Ovary (tissue), 9 donors: Measurements from ENCODE around the gene C2orf81. TPM values are rescaled to one million over a fixed set of nuclear protein-coding genes. Genes with fewer than 3 reads are reported as not detected.

Experiments
- DNase-seq, 5 donors: peaks; one replicate each; pipeline ENCODE4 v3.0.0-alpha.2; 2019 to 2020
- H3K27ac ChIP-seq, 2 donors: fragments of 200-600 bp; one replicate each; pipeline versions ENCODE4 v1.5.1 to v1.8.0; 2019 to 2022
- H3K27me3 ChIP-seq: fragments of 200-600 bp; one replicate; pipeline ENCODE4 v1.8.0; 2022
- H3K36me3 ChIP-seq: fragments of 200-600 bp; sonication (generic); one replicate; pipeline ENCODE4 v1.5.1; 2019
- H3K4me1 ChIP-seq: one replicate; pipeline ENCODE4 v1.8.1; 2013; ENCODE audit warnings: mild to moderate bottlenecking, moderate library complexity; ENCODE audit not compliant: insufficient read depth
- H3K4me3 ChIP-seq: fragments of 200-600 bp; sonication (generic); one replicate; pipeline ENCODE4 v1.5.1; 2017
- H3K9me3 ChIP-seq, 2 donors: fragments of 200-600 bp in 1 of 2; sonication (generic) in 1 of 2; one replicate each; pipeline versions ENCODE4 v1.5.1 to v1.8.1; 2013 to 2019; ENCODE audit warnings: mild to moderate bottlenecking in 1 of 2, moderate library complexity in 1 of 2
- CTCF ChIP-seq, 3 donors: fragments of 450-650 bp in 2 of 3; fragments of 200-600 bp in 1 of 3; IDR thresholded peaks; one replicate each; pipeline versions ENCODE4 v1.5.1 to v1.8.0; 2016 to 2022; ENCODE audit warnings: antibody characterized with exemption in 3 of 3, mild to moderate bottlenecking in 1 of 3
- EP300 ChIP-seq: sonication (generic); formaldehyde crosslinking; IDR thresholded peaks from one replicate; pipeline ENCODE4 v1.6.1; 2017; ENCODE audit warnings: antibody characterized with exemption
- POLR2A ChIP-seq: fragments of 450-650 bp; IDR thresholded peaks from one replicate; pipeline ENCODE4 v1.6.1; 2017; ENCODE audit warnings: antibody characterized with exemption, mild to moderate bottlenecking, moderate library complexity
- WGBS, 3 donors: extraction: QIAGEN DNeasy Blood & Tissue Kit in 1 of 3; methylation state at CpG; one replicate each; pipeline versions ENCODE4 v1.1.5 to v1.1.7; 2013 to 2017; 5-methylcytosine and 5-hydroxymethylcytosine counted together
- intact Hi-C, 4 donors: fragments of 100-400 bp; cut with DNase I; formaldehyde crosslinking; loops; one replicate each; pipeline versions ENCODE4 v1.11.0 to v1.15.1; 2022 to 2023
- polyA plus RNA-seq, 2 donors: library from polyadenylated mRNA; stranded (reverse); fragments of 200-250 nt in 1 of 2; fragments of 350-450 nt in 1 of 2; fragmentation: Illumina TruSeq in 1 of 2; extraction: RNeasy Lipid Tissue Mini Kit (QIAGEN cat#74804) in 1 of 2; gene quantifications; one replicate each; pipeline ENCODE4 v1.2.3, GENCODE V29; 2013 to 2014
- total RNA-seq, 7 donors: library from RNA; depleted of rRNA in 2 of 7; stranded (reverse); fragments of >200 nt in 2 of 7; fragmentation: NEBNext Ultra II Directional in 3 of 7; extraction: Animal tissue kit (Norgen Biotek cat#: 25700) in 3 of 7; gene quantifications; one replicate each; pipeline versions ENCODE4 v1.1.0 to v1.2.4, GENCODE V29; 2016 to 2023
- donor health status: DM: no; HTN: no; CAD: no; lungs with moderate emphysema.
- donor health status: DM: no; HTN: no; CAD: no.
- donor health status: Bipolar disorder and iron deficiency.
- donor health status: DM: yes; HTN: yes; CAD: no.
- donor health status: DM: no; HTN: no; CAD: no.
- donor health status: DM: yes; HTN: yes; CAD: no.

Gene C2orf81
- total and polyA plus RNA-seq, 9 donors = 0.85 to 9.9 (median 4.5) TPM

GRCh38 chr2:74430502-74430901, 9.1 kb upstream of the C2orf81 start:
- 81 to 90% (median 82%) methylated on average over 11 of the region's 11 CpGs for WGBS, 3 donors
- DNase-seq = no peak
- Histone ChIP-seq H3K27ac (no peak overlapping the region), H3K36me3 (no peaks in the 10 kb centered on the region), H3K27me3 (no peaks in the 10 kb centered on the region), H3K4me1 (no peaks in the 10 kb centered on the region), H3K9me3 (no peaks in the 10 kb centered on the region), H3K4me3 (no peak overlapping the region)
- intact Hi-C loops = no loop called here
- TF ChIP-seq POLR2A (no peak), EP300 (no peak), CTCF (IDR thresholded peaks at IDR 0.05) (no peak)

GRCh38 chr2:74429487-74430451, 8.3 kb upstream of the C2orf81 start:
- DNase-seq = no peak
- intact Hi-C loops = no loop called here
- TF ChIP-seq EP300 (no peak), CTCF (IDR thresholded peaks at IDR 0.05) (no peak), POLR2A (no peak)
- Histone ChIP-seq H3K36me3 (no peaks in the 10 kb centered on the region), H3K27ac (no peak overlapping the region), H3K4me1 (no peaks in the 10 kb centered on the region), H3K4me3 (no peak overlapping the region), H3K27me3 (no peaks in the 10 kb centered on the region), H3K9me3 (no peaks in the 10 kb centered on the region)
- 80 to 83% (median 82%) methylated on average over 18 of the region's 18 CpGs for WGBS, 3 donors

GRCh38 chr2:74428675-74429074, 7.3 kb upstream of the C2orf81 start:
- no peak overlapping the region for H3K27ac ChIP-seq
- H3K4me3 ChIP-seq = no peak overlapping the region
- no peak for DNase-seq
- TF ChIP-seq POLR2A (no peak), CTCF (IDR thresholded peaks at IDR 0.05) (no peak), EP300 (no peak)
- H3K4me1 ChIP-seq = no peaks in the 10 kb centered on the region
- intact Hi-C loops = no loop called here
- 72 to 78% (median 77%) methylated on average over 5 of the region's 5 CpGs for whole genome bisulfite sequencing, 3 donors
- H3K27me3 ChIP-seq = no peaks in the 10 kb centered on the region
- no peaks in the 10 kb centered on the region for H3K36me3 ChIP-seq
- H3K9me3 ChIP-seq = no peaks in the 10 kb centered on the region

GRCh38 chr2:74427551-74427950, 6.1 kb upstream of the C2orf81 start:
- DNase-seq = no peak
- 57 to 80% (median 59%) methylated on average over 3 of the region's 3 CpGs for WGBS, 3 donors
- H3K4me1 ChIP-seq = no peaks in the 10 kb centered on the region
- TF ChIP-seq CTCF (IDR thresholded peaks at IDR 0.05) (no peak), EP300 (no peak), POLR2A (no peak)
- H3K27me3 ChIP-seq = no peaks in the 10 kb centered on the region
- no peak overlapping the region for H3K4me3 ChIP-seq
- H3K36me3 ChIP-seq = no peaks in the 10 kb centered on the region
- intact Hi-C loops = no loop called here
- H3K9me3 ChIP-seq = no peaks in the 10 kb centered on the region
- H3K27ac ChIP-seq = no peak overlapping the region
